Measurements from ENCODE around the gene SAA1.

Gene SAA1

GRCh38 chr11:18312663-18313420, 46.8 kb downstream of the SAA1 start:
- DNase-seq, result no peak

GRCh38 chr11:18313965-18314763, 48.1 kb downstream of the SAA1 start:
- no peak for DNase-seq

GRCh38 chr11:18314784-18315523, 48.9 kb downstream of the SAA1 start:
- no peak for DNase-seq

- no peak for DNase-seq
Observed at GRCh38 chr11:18315893-18316292, 49.8 kb downstream of the SAA1 start.

GRCh38 chr11:18317551-18317950, 51.5 kb downstream of the SAA1 start:
- no peak for DNase-seq
